Left colon (tissue), 2 donors: ENCODE measurements around the gene TESK2. TPM values are rescaled to one million over a fixed set of nuclear protein-coding genes. Genes with fewer than 3 reads are reported as not detected.
"Not testable (repeated sequence)": the region's sequence is repeated elsewhere in the genome, so short reads cannot be mapped to it uniquely, and the experiment has no call there.

Experiments used
- ATAC-seq: fragments of 200-7000 bp; cut with Tn5 transposase; one replicate; pipeline ENCODE4 v1.9.1; 2020; ENCODE audit warnings: mild to moderate bottlenecking, moderate library complexity
- DNase-seq, 2 donors: peaks; one replicate each; pipeline ENCODE4 v3.0.0-alpha.2; 2020
- intact Hi-C, 2 donors: fragments of 100-400 bp; cut with DNase I in 1 of 2; cut with micrococcal nuclease in 1 of 2; formaldehyde crosslinking; loops; one replicate each; pipeline versions ENCODE4 v1.11.2 to v1.14.0; 2022; cut with DNase I, micrococcal nuclease
- total RNA-seq, 2 donors: library from RNA; stranded (reverse); fragmentation: NEBNext Ultra II Directional; extraction: Animal tissue kit (Norgen Biotek cat#: 25700); gene quantifications; one replicate each; pipeline ENCODE4 v1.2.1, GENCODE V29; 2021
- donor health status: DM: no; HTN: no; CAD: no.
- donor health status: DM: yes; HTN: yes; CAD: no.

Gene TESK2
- total RNA-seq, 2 donors from 2014 or later: 8.4 to 17.5 TPM

GRCh38 chr1:45395582-45395981 is 95.4 kb downstream of the TESK2 start:
- ATAC-seq (peak; percentile 69), DNase-seq (peak in 1 of 2 donors; percentile 34)
- intact Hi-C loops: no loop called here

GRCh38 chr1:45395051-45395450 is 95.9 kb downstream of the TESK2 start:
- ATAC-seq: no peak
- intact Hi-C loops: no loop called here
- no peak for DNase-seq

GRCh38 chr1:45394342-45394741 is 96.6 kb downstream of the TESK2 start:
- peak; percentile 24 for ATAC-seq
- DNase-seq: no peak
- intact Hi-C loops: no loop called here

- ATAC-seq: peak; percentile 52
- intact Hi-C loops: no loop called here
- no peak for DNase-seq
Measured at GRCh38 chr1:45393718-45394302, 97.2 kb downstream of the TESK2 start.

- no peak for ATAC-seq
- no peak for DNase-seq
- intact Hi-C loops: no loop called here
Measured at GRCh38 chr1:45386219-45386618, 104.7 kb downstream of the TESK2 start.

GRCh38 chr1:45385302-45385701 is 105.7 kb downstream of the TESK2 start:
- DNase-seq: no peak
- no peak for ATAC-seq
- intact Hi-C loops: no loop called here

- ATAC-seq, intact Hi-C loops, DNase-seq: not testable (repeated sequence)
Measured at GRCh38 chr1:45384213-45384612, 106.8 kb downstream of the TESK2 start.

- ATAC-seq (no peak), DNase-seq (no peak)
- intact Hi-C loops: no loop called here
Measured at GRCh38 chr1:45383191-45383590, 107.8 kb downstream of the TESK2 start.

- ATAC-seq: no peak
- no peak for DNase-seq
- intact Hi-C loops: no loop called here
Measured at GRCh38 chr1:45381243-45381642, 109.7 kb downstream of the TESK2 start.

- ATAC-seq: no peak
- intact Hi-C loops: no loop called here
- no peak for DNase-seq
Measured at GRCh38 chr1:45380730-45381129, 110.2 kb downstream of the TESK2 start.

- intact Hi-C loops: no loop called here
- ATAC-seq (no peak), DNase-seq (no peak)
Measured at GRCh38 chr1:45380125-45380524, 110.8 kb downstream of the TESK2 start.

GRCh38 chr1:45379524-45379923 is 111.4 kb downstream of the TESK2 start:
- intact Hi-C loops: no loop called here
- ATAC-seq (no peak), DNase-seq (no peak)

- intact Hi-C loops: no loop called here
- no peak for ATAC-seq
- DNase-seq: no peak
Measured at GRCh38 chr1:45378184-45378583, 112.8 kb downstream of the TESK2 start.

GRCh38 chr1:45375104-45376090 is 115.6 kb downstream of the TESK2 start:
- no peak for DNase-seq
- ATAC-seq: no peak
- intact Hi-C loops: no loop called here

GRCh38 chr1:45373573-45373972 is 117.4 kb downstream of the TESK2 start:
- no peak for ATAC-seq

GRCh38 chr1:45370575-45370974 is 120.4 kb downstream of the TESK2 start:
- no peak for DNase-seq
- no peak for ATAC-seq
- intact Hi-C loops: no loop called here

More at GRCh38 chr1:45373573-45373972, 117.4 kb downstream of the TESK2 start:
- intact Hi-C loops: no loop called here
- DNase-seq: no peak

GRCh38 chr1:45365051-45365450 is 125.9 kb downstream of the TESK2 start:
- ATAC-seq (no peak), DNase-seq (no peak)
- intact Hi-C loops: no loop called here

GRCh38 chr1:45364294-45364693 is 126.7 kb downstream of the TESK2 start:
- no peak for ATAC-seq
- DNase-seq: no peak
- intact Hi-C loops: no loop called here

GRCh38 chr1:45360981-45361380 is 130.0 kb downstream of the TESK2 start:
- peak; percentile 95 for ATAC-seq
- peak; percentile 37 to 74 for DNase-seq
- intact Hi-C loops: loop anchor here in 1 of 2 donors (2.0 kb wide), 1 partner anchor 130 kb away; the partner anchor contains the start of gene TESK2
